Thyroid gland (tissue), 4 donors: ENCODE data around the gene KLRC4. TPM values are rescaled to one million over a fixed set of nuclear protein-coding genes. Genes with fewer than 3 reads are reported as not detected.
"Not testable (repeated sequence)": the region's sequence is repeated elsewhere in the genome, so short reads cannot be mapped to it uniquely, and the experiment has no call there.

Experiments
- DNase-seq, 2 donors: peaks; one replicate each; pipeline ENCODE4 v3.0.0-alpha.2; 2019
- H3K27ac ChIP-seq, 3 donors: fragments of 200-600 bp; sonication (generic); 1 replicate in 2 of 3; 2 replicates in 1 of 3; pipeline ENCODE4 v1.5.1; 2016 to 2019; ENCODE audit warnings: mild to moderate bottlenecking in 1 of 3, moderate library complexity in 1 of 3
- H3K27me3 ChIP-seq: fragments of 200-600 bp; sonication (generic); one replicate; pipeline ENCODE4 v1.5.1; 2019
- H3K36me3 ChIP-seq, 2 donors: fragments of 200-600 bp; sonication (generic); one replicate each; pipeline ENCODE4 v1.5.1; 2016 to 2019
- H3K4me1 ChIP-seq, 2 donors: fragments of 200-600 bp; sonication (generic); one replicate each; pipeline ENCODE4 v1.5.1; 2017 to 2019
- H3K4me3 ChIP-seq, 3 donors: fragments of 200-600 bp; sonication (generic); replicated peaks in 1 of 3; 1 replicate in 2 of 3; 2 replicates in 1 of 3; pipeline ENCODE4 v1.5.1; 2016; ENCODE audit warnings: mild to moderate bottlenecking in 1 of 3
- H3K9me3 ChIP-seq: fragments of 200-600 bp; sonication (generic); one replicate; pipeline ENCODE4 v1.5.1; 2017
- CTCF ChIP-seq, 6 experiments: fragments of 200-600 bp in 3 of 6; fragments of 450-650 bp in 3 of 6; sonication (generic) in 3 of 6; IDR thresholded peaks; one replicate each; pipeline ENCODE4 v1.5.1; 2016 to 2019; ENCODE audit warnings: antibody characterized with exemption in 6 of 6, mild to moderate bottlenecking in 2 of 6, inconsistent platforms in 1 of 6, moderate library complexity in 1 of 6
- POLR2A ChIP-seq, 2 donors: fragments of 450-650 bp; IDR thresholded peaks; one replicate each; pipeline ENCODE4 v1.6.1; 2017; ENCODE audit warnings: antibody characterized with exemption in 2 of 2, mild to moderate bottlenecking in 2 of 2, moderate library complexity in 1 of 2
- WGBS, 2 donors: methylation state at CpG; one replicate each; pipeline ENCODE4 v1.1.5; 2017; 5-methylcytosine and 5-hydroxymethylcytosine counted together
- intact Hi-C: fragments of 100-400 bp; cut with DNase I; formaldehyde crosslinking; loops from one replicate; pipeline ENCODE4 v1.15.1; 2023
- total RNA-seq, 4 donors: library from RNA; depleted of rRNA; stranded (reverse); fragments of >200 nt; gene quantifications; one replicate each; pipeline ENCODE4 v1.2.3, GENCODE V29; 2016

Gene KLRC4
- total RNA-seq, 4 donors from 2014 or later = 2.4 TPM; not detected in 3

GRCh38 chr12:10398168-10398567 lies 11.4 kb downstream of the KLRC4 start:
- H3K27ac ChIP-seq = no peak overlapping the region

GRCh38 chr12:10397296-10397695 lies 12.3 kb downstream of the KLRC4 start:
- TF ChIP-seq POLR2A (IDR thresholded peaks at IDR 0.05) (no peak), CTCF (IDR thresholded peaks at IDR 0.05) (no peak)
- Histone ChIP-seq H3K4me3 (no peak overlapping the region), H3K27me3 (no peaks in the 10 kb centered on the region), H3K27ac (no peak overlapping the region), H3K9me3 (no peaks in the 10 kb centered on the region), H3K36me3 (no peaks in the 10 kb centered on the region), H3K4me1 (no peaks in the 10 kb centered on the region)
- intact Hi-C loops = no loop called here
- DNase-seq = no peak
- 48 to 57% methylated on average over 2 of the region's 2 CpGs for WGBS, 2 donors

More at GRCh38 chr12:10398168-10398567, 11.4 kb downstream of the KLRC4 start:
- no peak overlapping the region for H3K4me3 ChIP-seq
- TF ChIP-seq POLR2A (IDR thresholded peaks at IDR 0.05) = no peak
- TF ChIP-seq CTCF (IDR thresholded peaks at IDR 0.05) = no peak
- intact Hi-C loops = no loop called here
- H3K4me1 ChIP-seq = no peaks in the 10 kb centered on the region
- H3K27me3 ChIP-seq = no peaks in the 10 kb centered on the region
- no peaks in the 10 kb centered on the region for H3K9me3 ChIP-seq
- DNase-seq = no peak
- WGBS, 2 donors = 78 to 79% methylated on average over 2 of the region's 2 CpGs
- H3K36me3 ChIP-seq = no peaks in the 10 kb centered on the region

- H3K27me3 ChIP-seq, intact Hi-C loops, H3K36me3 ChIP-seq, H3K4me3 ChIP-seq, DNase-seq, H3K4me1 ChIP-seq, H3K27ac ChIP-seq, H3K9me3 ChIP-seq: not testable (repeated sequence)
- WGBS, 2 donors = 86% methylated on average over 15 of the region's 15 CpGs
Measured at GRCh38 chr12:10396176-10396575, 13.4 kb downstream of the KLRC4 start.

- DNase-seq = no peak
- WGBS, 2 donors = 35 to 36% methylated on average over 6 of the region's 6 CpGs
- H3K9me3 ChIP-seq = no peaks in the 10 kb centered on the region
- H3K27me3 ChIP-seq = no peaks in the 10 kb centered on the region
- no peak for TF ChIP-seq CTCF (IDR thresholded peaks at IDR 0.05)
- TF ChIP-seq POLR2A (IDR thresholded peaks at IDR 0.05) = no peak
- intact Hi-C loops = no loop called here
- no peak overlapping the region for H3K27ac ChIP-seq
- no peaks in the 10 kb centered on the region for H3K4me1 ChIP-seq
- no peak overlapping the region for H3K4me3 ChIP-seq
- no peaks in the 10 kb centered on the region for H3K36me3 ChIP-seq
Measured at GRCh38 chr12:10395390-10395998, 14.1 kb downstream of the KLRC4 start.

- H3K4me1 ChIP-seq, H3K36me3 ChIP-seq, intact Hi-C loops, H3K9me3 ChIP-seq, H3K27ac ChIP-seq, H3K4me3 ChIP-seq, H3K27me3 ChIP-seq, DNase-seq: not testable (repeated sequence)
- 79 to 82% methylated on average over 11 of the region's 11 CpGs for WGBS, 2 donors
Measured at GRCh38 chr12:10394531-10395152, 14.9 kb downstream of the KLRC4 start.

GRCh38 chr12:10393291-10393690 lies 16.3 kb downstream of the KLRC4 start:
- intact Hi-C loops = no loop called here
- 56 to 62% methylated on average over 3 of the region's 3 CpGs for WGBS, 2 donors
- Histone ChIP-seq H3K27ac (no peak overlapping the region), H3K36me3 (no peaks in the 10 kb centered on the region), H3K9me3 (no peaks in the 10 kb centered on the region), H3K27me3 (no peaks in the 10 kb centered on the region), H3K4me1 (no peaks in the 10 kb centered on the region), H3K4me3 (no peak overlapping the region)
- no peak for DNase-seq
- TF ChIP-seq POLR2A (IDR thresholded peaks at IDR 0.05) (no peak), CTCF (IDR thresholded peaks at IDR 0.05) (no peak)
